Fibroblast of upper back skin (primary cell): Measurements from ENCODE around the gene PIP4K2A.
A peak's percentile ranks its signal among the peaks of the same experiment; 100 is the strongest.
"Not testable (repeated sequence)": the region's sequence is repeated elsewhere in the genome, so short reads cannot be mapped to it uniquely, and the experiment has no call there.

Source experiments
- DNase-seq: peaks from one replicate; pipeline ENCODE4 v3.0.0-alpha.2; 2013

The PIP4K2A gene

GRCh38 chr10:22718659-22719058, 4.3 kb upstream of the PIP4K2A start:
- not testable (repeated sequence) for DNase-seq

DNA sequence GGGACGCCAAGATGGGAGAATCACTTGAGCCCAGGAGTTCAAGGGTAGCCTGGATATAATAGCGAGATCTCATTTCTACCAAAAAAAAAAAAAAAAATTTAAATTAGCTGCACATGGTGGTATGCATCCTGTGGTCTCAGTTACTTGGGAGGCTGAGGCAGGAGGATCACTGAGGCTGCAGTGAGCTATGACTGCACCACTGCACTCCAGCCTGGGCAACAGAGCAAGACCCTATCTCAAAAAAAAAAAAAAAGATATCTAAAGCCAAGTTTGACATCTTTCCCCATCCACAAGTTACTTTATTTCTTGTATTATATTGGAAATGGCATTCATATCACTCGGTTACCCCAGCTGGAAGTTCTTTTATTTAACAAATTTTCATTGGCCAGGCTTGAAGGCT, 3.4 kb upstream of the PIP4K2A start:
- DNase-seq, result no peak

DNA sequence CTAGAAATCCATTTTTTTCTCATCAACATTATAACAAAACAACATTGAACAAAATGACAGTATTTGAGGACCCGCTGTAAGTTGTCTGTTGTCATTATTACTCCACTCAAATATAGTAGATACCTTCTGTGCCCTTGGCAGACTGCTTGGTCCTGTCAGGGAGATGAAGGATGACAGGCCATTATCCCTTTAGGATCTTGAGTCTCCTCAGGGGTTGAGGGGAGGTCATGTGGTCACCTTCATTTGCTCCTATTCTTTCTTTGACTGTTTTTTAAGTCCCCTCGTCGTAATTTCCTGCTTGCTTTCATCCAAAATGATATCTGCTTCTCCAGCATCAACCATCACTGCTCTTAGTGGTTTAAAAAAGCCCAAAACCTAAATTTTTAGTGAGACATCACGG, 2.6 kb upstream of the PIP4K2A start:
- DNase-seq, result no peak

- DNase-seq, result no peak
Measured at GRCh38 chr10:22715290-22715625, 880 bp upstream of the PIP4K2A start.

DNA sequence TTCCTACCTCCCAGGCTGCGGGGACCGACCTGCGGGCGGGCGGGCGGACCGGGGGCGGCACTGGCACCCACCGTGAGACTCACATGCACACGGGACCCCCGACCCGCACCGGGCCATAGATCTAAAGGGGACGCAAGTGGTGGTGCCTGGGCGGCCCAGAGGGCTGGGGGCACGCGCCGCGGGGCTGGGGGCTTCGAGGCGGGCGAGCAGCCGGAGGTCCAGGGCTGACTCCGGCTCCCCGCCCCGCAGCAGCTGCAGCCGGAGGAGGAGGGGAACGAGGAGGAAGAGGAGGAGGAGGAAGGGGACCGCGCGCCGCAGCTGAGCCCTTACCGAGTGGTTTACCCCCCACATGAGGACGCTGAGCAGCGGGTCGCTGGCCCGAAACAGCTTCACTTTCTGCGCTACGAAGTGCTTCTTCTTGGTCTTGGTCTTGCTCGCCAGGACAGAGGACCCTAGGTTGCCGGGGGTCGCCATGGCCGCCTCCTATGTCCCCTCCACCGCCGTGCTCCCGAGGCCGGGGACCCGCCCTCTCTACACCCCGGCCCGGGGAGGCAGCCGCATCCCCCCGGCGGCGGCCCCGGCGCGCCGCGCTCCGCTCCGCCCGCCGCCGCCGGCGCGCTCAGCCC, 412 bp downstream of the PIP4K2A start:
- DNase-seq, result no peak

DNA sequence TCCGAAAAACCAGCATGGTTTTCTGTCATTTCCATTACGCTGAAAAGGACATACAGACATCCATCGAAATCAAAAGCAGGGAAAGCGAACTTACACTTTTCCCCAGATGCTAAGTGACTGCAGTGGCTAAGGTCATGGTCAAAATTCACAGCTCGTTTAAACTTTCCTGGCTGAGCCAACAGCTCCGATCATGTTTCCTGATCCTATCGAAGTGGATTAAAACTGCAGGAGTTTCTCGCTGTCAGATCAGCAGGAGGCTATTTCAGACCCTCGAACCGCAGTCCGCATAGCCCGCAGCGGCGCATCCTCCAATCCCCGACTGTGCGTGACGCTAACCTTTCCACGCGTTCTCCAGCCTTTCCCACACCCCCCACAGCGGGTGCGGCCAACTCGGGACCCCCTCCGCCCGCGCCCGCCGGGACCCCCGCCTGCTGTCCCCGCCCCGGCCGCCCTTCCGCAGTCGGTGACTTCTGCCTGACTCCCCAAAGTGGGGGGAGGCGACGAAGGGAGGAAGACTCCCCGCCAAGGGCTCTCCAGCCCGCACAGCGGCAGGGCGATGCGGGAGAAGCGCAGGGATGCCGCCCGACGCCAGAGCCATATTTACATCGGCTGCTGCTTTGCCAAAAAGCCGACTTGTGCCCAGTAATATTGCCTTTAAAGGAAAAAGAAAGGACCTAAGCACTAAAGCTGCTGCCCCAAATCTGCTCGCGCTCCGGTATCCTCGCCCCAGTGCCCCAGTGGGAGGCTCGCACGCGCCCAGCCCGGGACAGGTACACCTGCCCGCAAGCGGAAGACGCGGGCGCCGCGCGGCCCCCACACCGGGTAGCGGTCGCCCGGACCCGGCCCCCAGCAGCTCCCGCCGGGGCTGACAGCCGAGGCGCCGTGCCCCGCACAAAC, 1.2 kb downstream of the PIP4K2A start:
- peak; percentile 22 for DNase-seq

DNA sequence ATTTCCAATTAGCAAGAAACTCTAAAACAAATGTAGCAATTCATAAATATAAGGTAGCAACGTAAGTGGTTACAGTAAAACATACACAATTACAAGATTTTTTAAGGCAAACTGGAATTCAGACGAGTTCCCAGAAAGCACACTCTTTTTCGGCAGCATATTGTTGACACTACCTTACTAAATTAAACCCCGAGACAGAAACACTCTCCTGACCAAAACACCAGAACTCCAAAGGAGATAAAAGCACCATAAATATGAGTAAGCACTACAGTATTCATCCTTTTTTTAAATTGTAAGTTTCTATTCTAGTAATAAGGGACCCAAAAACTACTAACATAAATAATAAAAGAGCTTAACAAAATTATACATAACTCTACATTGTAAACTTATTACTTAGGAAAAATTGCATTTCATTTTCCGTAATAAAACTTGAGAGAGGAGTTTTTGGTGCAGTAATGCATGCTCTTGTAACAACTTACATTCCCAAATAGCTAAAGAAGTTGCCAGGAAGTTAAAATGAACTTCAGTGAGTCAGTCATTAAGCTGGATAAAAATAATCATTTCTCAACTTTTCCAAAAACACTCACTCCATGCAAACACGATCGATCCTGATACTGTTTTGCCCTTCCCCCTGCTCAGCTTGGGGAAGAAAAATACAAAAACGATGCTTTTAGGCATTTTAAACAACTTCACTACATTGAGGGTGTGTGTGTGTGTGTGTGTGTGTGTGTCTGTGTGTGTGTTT, 2.0 kb downstream of the PIP4K2A start:
- DNase-seq, result peak; percentile 36

DNA sequence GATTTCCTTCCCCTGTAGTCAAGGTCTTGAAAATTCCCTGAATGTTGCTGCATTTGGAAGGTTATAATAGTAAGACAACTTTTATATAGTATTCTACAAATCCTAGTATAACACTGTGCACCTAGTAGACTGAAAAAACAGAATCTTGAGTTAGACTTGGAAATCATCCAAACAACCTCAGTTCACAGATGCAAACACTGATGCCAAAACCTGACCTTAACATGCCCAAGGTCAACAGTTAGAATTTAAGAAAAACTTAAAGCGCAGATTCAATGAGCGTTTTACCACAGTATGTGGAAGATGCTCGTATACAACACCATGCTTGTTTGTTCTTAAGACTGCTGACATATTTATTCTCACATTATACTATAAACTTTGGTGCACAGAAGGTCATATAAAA, 3.0 kb downstream of the PIP4K2A start:
- no peak for DNase-seq

GRCh38 chr10:22710139-22710745, 4.1 kb downstream of the PIP4K2A start:
- no peak for DNase-seq

- DNase-seq, result no peak
Measured at GRCh38 chr10:22708772-22709171, 5.6 kb downstream of the PIP4K2A start.

DNA sequence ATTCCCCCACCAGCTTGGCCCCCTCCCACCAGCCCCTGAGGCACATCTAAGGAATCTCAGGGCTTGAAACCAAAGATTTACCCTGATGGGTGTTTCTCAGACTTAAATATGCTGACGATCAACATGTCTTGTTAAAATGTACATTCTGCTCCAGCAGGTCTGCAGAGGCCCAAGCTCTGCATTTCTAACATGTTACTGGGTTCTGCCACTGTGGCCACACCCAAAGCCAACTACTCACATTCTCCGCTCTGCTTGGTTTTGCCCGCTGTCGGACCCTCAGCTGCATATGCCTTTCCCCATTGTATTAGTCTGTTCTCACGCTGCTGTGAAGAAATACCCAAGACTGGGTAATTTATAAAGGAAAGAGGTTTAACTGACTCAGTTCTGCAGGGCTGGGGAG, 8.9 kb downstream of the PIP4K2A start:
- DNase-seq, result no peak

DNA sequence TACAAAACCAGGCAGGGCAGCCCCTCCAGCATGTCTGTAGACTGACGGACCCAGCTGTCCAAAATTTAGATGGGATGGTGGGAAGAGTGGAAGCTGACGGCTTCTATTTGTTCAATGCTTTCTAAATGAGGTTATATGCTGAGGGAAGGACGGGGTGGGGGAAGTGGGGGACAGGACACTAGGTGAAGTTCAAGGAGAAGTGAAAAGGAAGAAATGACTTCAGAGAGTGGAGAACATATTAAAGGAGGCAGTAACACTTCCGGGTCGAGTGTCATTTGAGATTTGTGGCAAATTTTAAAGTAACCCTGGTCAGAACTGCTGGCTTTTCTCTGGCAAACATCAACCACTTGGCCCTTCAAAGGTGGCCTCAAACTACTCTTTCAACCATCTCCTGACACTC, 9.4 kb downstream of the PIP4K2A start:
- DNase-seq, result no peak

- DNase-seq, result no peak
Measured at GRCh38 chr10:22704471-22704911, 9.9 kb downstream of the PIP4K2A start.

GRCh38 chr10:22702348-22702747, 12.0 kb downstream of the PIP4K2A start:
- no peak for DNase-seq

DNA sequence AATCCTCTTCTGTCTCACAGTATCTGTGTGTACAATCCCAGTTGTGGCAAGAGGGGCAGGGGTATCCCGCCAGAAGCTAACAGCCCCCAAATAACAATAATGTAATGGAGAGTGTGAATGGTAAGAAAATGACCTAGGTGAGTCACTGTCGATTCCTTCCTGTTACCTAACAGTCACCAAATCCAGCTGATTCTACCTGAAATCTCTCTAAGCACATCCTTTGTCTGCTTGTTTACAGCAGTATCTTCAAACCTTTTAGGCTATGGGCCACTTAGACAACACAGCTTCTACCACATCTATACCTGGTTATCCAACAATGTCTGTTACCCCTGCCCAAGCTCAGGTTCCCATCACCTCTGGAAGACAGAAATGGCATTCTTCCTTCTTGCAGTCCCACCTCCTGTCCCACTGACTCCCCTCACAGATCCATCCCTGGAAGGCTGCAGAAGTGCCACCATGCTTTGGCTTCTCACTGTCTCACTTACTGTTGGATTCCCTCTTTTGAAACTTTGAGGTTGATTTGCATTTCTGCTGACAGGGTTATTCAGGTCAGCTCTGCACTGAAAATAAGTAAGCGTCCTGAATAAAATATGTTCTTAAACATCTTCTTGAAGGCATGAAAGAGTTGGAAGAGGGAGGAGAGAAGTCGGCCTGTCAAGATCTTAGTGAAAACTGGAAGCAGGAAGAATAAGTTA, 13.1 kb downstream of the PIP4K2A start:
- no peak for DNase-seq

- DNase-seq, result no peak
Measured at GRCh38 chr10:22700489-22700888, 13.9 kb downstream of the PIP4K2A start.

DNA sequence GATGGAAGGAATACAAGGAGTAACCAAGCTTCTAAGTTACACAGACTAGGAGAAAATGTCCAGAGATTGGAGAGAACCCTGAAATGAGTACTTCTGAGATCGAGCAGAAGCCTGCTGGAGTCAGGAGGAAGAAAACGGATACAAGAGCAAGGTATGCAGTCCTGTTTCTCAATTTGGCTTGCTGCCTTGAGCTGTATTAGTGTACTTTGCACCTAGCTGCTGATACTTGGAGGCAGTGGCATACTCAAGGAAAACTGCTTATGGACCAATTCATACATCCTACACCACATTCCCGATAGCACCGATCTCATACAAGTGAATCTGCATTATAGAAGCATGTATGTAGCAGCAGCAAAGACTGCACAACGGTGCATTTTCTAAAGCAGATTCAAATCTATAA, 14.4 kb downstream of the PIP4K2A start:
- DNase-seq, result no peak

DNA sequence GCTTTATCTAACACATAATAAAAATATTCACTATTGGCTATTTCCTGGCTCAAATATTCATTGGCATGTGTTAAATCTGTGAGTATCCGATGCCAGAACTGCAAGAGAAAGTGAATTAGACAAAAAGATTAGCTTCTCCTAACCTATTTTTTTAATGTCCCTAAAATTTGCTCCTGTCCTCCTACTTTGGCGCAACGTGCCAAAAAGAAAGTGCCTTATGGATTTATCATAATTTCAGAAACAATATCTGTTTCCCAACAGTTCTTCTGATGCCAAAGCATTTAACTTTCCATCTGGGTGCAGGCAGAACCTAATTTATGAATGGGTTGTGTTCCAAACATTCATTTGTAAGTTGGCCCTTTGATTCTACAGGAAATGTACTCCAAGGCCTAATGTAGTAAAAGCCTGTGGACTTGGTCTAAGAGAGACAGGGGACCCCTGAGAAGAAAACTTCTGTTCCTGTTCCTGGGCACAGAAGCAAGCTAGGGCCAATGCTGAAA, 15.4 kb downstream of the PIP4K2A start:
- no peak for DNase-seq

- no peak for DNase-seq
Measured at GRCh38 chr10:22697800-22698199, 16.6 kb downstream of the PIP4K2A start.

DNA sequence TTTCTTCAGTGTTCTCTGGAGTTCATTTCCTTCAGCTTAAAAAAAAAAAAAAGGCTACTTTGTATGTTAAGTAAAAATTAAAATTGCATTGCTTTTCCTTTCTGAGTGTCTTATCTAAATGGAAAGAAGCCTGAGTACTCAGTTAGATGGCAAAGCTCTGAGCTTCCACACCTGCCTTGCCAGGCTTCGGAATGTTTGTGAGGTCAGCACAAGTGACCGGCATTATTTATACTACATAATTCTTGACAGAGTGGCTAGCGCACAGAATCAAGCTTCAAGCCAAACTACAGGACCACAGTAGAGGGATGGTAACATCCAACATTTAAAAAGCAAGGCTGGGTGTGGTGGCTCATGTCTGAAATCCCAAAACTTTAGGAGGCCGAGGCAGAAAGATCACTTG, 17.3 kb downstream of the PIP4K2A start:
- no peak for DNase-seq

- no peak for DNase-seq
Measured at GRCh38 chr10:22693860-22694259, 20.5 kb downstream of the PIP4K2A start.

GRCh38 chr10:22693371-22693784, 21.0 kb downstream of the PIP4K2A start:
- DNase-seq, result peak; percentile 61

DNA sequence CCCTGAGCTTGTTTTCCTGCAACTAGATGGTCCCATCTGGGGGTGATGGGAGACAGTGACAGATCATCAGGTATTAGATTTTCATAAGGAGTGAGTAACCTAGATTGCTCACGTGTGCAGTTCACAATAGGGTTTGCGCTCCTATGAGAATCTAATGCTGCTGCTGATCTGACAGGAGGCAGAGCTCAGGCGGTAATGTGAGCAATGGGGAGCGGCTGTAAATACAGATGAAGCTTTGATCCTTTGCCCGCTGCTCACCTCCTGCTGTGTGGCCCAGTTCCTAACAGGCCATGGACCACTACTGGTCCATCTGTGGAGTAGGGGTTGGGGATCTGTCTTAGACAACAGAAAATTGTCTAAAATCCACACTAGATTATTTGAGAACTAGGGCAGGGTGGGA, 22.3 kb downstream of the PIP4K2A start:
- not testable (repeated sequence) for DNase-seq
